NT2/D1 (cell line): ENCODE results near the gene NLRC5.

Source experiments
- SUZ12 ChIP-seq: IDR thresholded peaks from 2 replicates; pipeline ENCODE4 v1.6.1; 2011; ENCODE audit not compliant: insufficient read length, insufficient read depth; ENCODE audit errors: extremely low read depth
- ZNF274 ChIP-seq: IDR thresholded peaks from 2 replicates; pipeline ENCODE4 v1.6.1; 2011; ENCODE audit warnings: mild to moderate bottlenecking, low read depth, low read length

DNA sequence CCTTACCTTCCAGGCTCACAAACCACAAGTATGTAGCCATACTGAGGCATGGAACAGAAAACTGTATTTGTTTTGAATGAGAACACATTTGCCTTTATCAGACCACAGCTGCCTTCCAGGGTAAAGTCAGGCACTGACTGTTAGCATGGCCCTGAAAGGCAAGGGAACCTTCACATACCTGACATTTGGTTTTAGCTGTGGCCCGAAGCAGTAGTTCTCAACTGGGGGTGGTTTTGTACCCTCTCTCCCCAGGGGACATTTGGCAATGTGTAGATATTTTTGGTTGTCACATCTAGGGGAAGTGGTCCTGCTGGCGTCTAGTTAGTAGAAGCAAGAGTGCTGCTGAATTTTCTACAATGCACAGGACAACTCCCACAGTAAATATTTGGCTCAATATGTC is 48.3 kb upstream of the NLRC5 start:
- TF ChIP-seq ZNF274 (no peak), SUZ12 (no peak)
